Measurements from ENCODE around the gene SEPHS1. TPM values are rescaled to one million over a fixed set of nuclear protein-coding genes. Genes with fewer than 3 reads are reported as not detected.
"Not testable (repeated sequence)": the region's sequence is repeated elsewhere in the genome, so short reads cannot be mapped to it uniquely, and the experiment has no call there.

SEPHS1 gene
- total RNA-seq, 1 donor from 2014 or later = 34.1 TPM

- DNase-seq (ENCODE audit: low read depth in 2 of 2) = no peak
These were observed 12.5 kb upstream of the SEPHS1 start for GRCh38 chr10:13360587-13360986.

GRCh38 chr10:13356392-13356791 is 8.3 kb upstream of the SEPHS1 start:
- DNase-seq (ENCODE audit: low read depth in 2 of 2) = no peak

- no peak for DNase-seq (ENCODE audit: low read depth in 2 of 2)
These were observed 6.7 kb upstream of the SEPHS1 start for GRCh38 chr10:13354783-13355182.

- no peak for DNase-seq (ENCODE audit: low read depth in 2 of 2)
These were observed 4.4 kb upstream of the SEPHS1 start for GRCh38 chr10:13352519-13352918.

- no peak for DNase-seq (ENCODE audit: low read depth in 2 of 2)
These were observed 3.3 kb upstream of the SEPHS1 start for GRCh38 chr10:13351340-13351915.

GRCh38 chr10:13349463-13350274 is 1.6 kb upstream of the SEPHS1 start:
- peak in 1 of 2 donors; percentile 48 for DNase-seq (ENCODE audit: low read depth in 2 of 2)

- peak; percentile 35 to 75 for DNase-seq (ENCODE audit: low read depth in 2 of 2)
These were observed 465 bp downstream of the SEPHS1 start for GRCh38 chr10:13347500-13348156.

- DNase-seq (ENCODE audit: low read depth in 2 of 2) = peak in 1 of 2 donors; percentile 40
These were observed 1.0 kb downstream of the SEPHS1 start for GRCh38 chr10:13347043-13347499.

- peak; percentile 41 to 62 for DNase-seq (ENCODE audit: low read depth in 2 of 2)
These were observed 1.6 kb downstream of the SEPHS1 start for GRCh38 chr10:13346283-13347042.

- no peak for DNase-seq (ENCODE audit: low read depth in 2 of 2)
These were observed 7.3 kb downstream of the SEPHS1 start for GRCh38 chr10:13340626-13341376.

GRCh38 chr10:13340068-13340467 is 8.0 kb downstream of the SEPHS1 start:
- no peak for DNase-seq (ENCODE audit: low read depth in 2 of 2)

- DNase-seq (ENCODE audit: low read depth in 2 of 2) = peak; percentile 75 to 84
These were observed 9.5 kb downstream of the SEPHS1 start for GRCh38 chr10:13338390-13339110.

GRCh38 chr10:13337827-13338196 is 10.3 kb downstream of the SEPHS1 start:
- no peak for DNase-seq (ENCODE audit: low read depth in 2 of 2)

GRCh38 chr10:13337128-13337826 is 10.8 kb downstream of the SEPHS1 start:
- no peak for DNase-seq (ENCODE audit: low read depth in 2 of 2)

- DNase-seq (ENCODE audit: low read depth in 2 of 2) = no peak
These were observed 12.2 kb downstream of the SEPHS1 start for GRCh38 chr10:13335881-13336280.

- no peak for DNase-seq (ENCODE audit: low read depth in 2 of 2)
These were observed 13.5 kb downstream of the SEPHS1 start for GRCh38 chr10:13334556-13334955.

GRCh38 chr10:13331646-13332045 is 16.4 kb downstream of the SEPHS1 start:
- DNase-seq (ENCODE audit: low read depth in 2 of 2) = no peak

- DNase-seq (ENCODE audit: low read depth in 2 of 2) = not testable (repeated sequence)
These were observed 17.1 kb downstream of the SEPHS1 start for GRCh38 chr10:13330980-13331379.

GRCh38 chr10:13329565-13329964 is 18.5 kb downstream of the SEPHS1 start:
- no peak for DNase-seq (ENCODE audit: low read depth in 2 of 2)

- no peak for DNase-seq (ENCODE audit: low read depth in 2 of 2)
These were observed 19.5 kb downstream of the SEPHS1 start for GRCh38 chr10:13328613-13329012.
